DMS 273 (cell line): ENCODE measurements around the gene ASPG.

Experiments
- DNase-seq: peaks from one replicate; lab custom pipeline; 2025; ENCODE audit not compliant: unreplicated experiment; lab: John Stamatoyannopoulos, UW

The ASPG gene

GRCh38 chr14:104116288-104116755, 30.8 kb downstream of the ASPG start:
- DNase-seq, result no peak

- no peak for DNase-seq
Observed at GRCh38 chr14:104116756-104117340, 31.3 kb downstream of the ASPG start.

- DNase-seq, result no peak
Observed at GRCh38 chr14:104117341-104118005, 32.0 kb downstream of the ASPG start.

- no peak for DNase-seq
Observed at GRCh38 chr14:104118006-104118844, 32.7 kb downstream of the ASPG start.

GRCh38 chr14:104119119-104119487, 33.6 kb downstream of the ASPG start:
- DNase-seq, result no peak

- DNase-seq, result no peak
Observed at GRCh38 chr14:104119488-104120251, 34.2 kb downstream of the ASPG start.

GRCh38 chr14:104120281-104120741, 34.8 kb downstream of the ASPG start:
- DNase-seq, result no peak

- DNase-seq, result no peak
Observed at GRCh38 chr14:104121142-104121541, 35.6 kb downstream of the ASPG start.

- DNase-seq, result no peak
Observed at GRCh38 chr14:104123879-104124278, 38.4 kb downstream of the ASPG start.

GRCh38 chr14:104125011-104125410, 39.5 kb downstream of the ASPG start:
- DNase-seq, result no peak

- no peak for DNase-seq
Observed at GRCh38 chr14:104126753-104127152, 41.3 kb downstream of the ASPG start.

GRCh38 chr14:104128981-104129380, 43.5 kb downstream of the ASPG start:
- no peak for DNase-seq

- DNase-seq, result no peak
Observed at GRCh38 chr14:104129556-104129955, 44.1 kb downstream of the ASPG start.

- peak; percentile 89 for DNase-seq
Observed at GRCh38 chr14:104130974-104131651, 45.6 kb downstream of the ASPG start.

- no peak for DNase-seq
Observed at GRCh38 chr14:104131968-104132732, 46.6 kb downstream of the ASPG start.

- no peak for DNase-seq
Observed at GRCh38 chr14:104132981-104133380, 47.5 kb downstream of the ASPG start.

GRCh38 chr14:104133496-104133895, 48.0 kb downstream of the ASPG start:
- DNase-seq, result no peak

GRCh38 chr14:104134061-104134965, 48.8 kb downstream of the ASPG start:
- DNase-seq, result no peak
